T-helper 17 cell (primary cell): ENCODE measurements around the gene SPRYD3. TPM values are rescaled to one million over a fixed set of nuclear protein-coding genes. Genes with fewer than 3 reads are reported as not detected.

Source experiments
- ATAC-seq: fragments of 150-1000 bp; cut with Tn5 transposase; 2 replicates; pipeline ENCODE4 v1.10.0; 2021; ENCODE audit warnings: mild to moderate bottlenecking, moderate library complexity
- DNase-seq, 3 donors: peaks; one replicate each; pipeline versions ENCODE4 v3.0.0 to v3.0.0-alpha.2; 2020 to 2021
- H3K9me3 ChIP-seq: one replicate; pipeline ENCODE4 v1.7.0; 2013; ENCODE audit warnings: low read length, mild to moderate bottlenecking; ENCODE audit not compliant: control insufficient read depth, poor library complexity, severe bottlenecking
- H3K27ac Mint-ChIP-seq: one replicate; pipeline ENCODE4 v1.8.0; 2022; ENCODE audit warnings: mild to moderate bottlenecking, moderate library complexity, mixed read lengths
- H3K27me3 Mint-ChIP-seq: one replicate; pipeline ENCODE4 v1.8.0; 2022; ENCODE audit warnings: mixed read lengths
- H3K36me3 Mint-ChIP-seq: one replicate; pipeline ENCODE4 v1.8.0; 2022; ENCODE audit warnings: low read depth, mixed read lengths
- H3K4me1 Mint-ChIP-seq: one replicate; pipeline ENCODE4 v1.8.0; 2022; ENCODE audit warnings: mild to moderate bottlenecking, mixed read lengths
- H3K4me3 Mint-ChIP-seq: one replicate; pipeline ENCODE4 v1.8.0; 2022; ENCODE audit warnings: mild to moderate bottlenecking, moderate library complexity, mixed read lengths
- total RNA-seq, 4 donors: library from RNA in 2 of 4; stranded (reverse) in 2 of 4; gene quantifications; one replicate each; pipeline ENCODE4 v1.2.3 and lab custom pipeline; 2022 to 2026

Gene SPRYD3, protein sequence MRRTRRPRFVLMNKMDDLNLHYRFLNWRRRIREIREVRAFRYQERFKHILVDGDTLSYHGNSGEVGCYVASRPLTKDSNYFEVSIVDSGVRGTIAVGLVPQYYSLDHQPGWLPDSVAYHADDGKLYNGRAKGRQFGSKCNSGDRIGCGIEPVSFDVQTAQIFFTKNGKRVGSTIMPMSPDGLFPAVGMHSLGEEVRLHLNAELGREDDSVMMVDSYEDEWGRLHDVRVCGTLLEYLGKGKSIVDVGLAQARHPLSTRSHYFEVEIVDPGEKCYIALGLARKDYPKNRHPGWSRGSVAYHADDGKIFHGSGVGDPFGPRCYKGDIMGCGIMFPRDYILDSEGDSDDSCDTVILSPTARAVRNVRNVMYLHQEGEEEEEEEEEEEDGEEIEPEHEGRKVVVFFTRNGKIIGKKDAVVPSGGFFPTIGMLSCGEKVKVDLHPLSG
- total RNA-seq: 10 to 100 TPM; 23.1 to 29.6 TPM
- 30.4 to 54.6 reads per million in 2 donors for total RNA-seq (lab: John Stamatoyannopoulos, UW)

DNA sequence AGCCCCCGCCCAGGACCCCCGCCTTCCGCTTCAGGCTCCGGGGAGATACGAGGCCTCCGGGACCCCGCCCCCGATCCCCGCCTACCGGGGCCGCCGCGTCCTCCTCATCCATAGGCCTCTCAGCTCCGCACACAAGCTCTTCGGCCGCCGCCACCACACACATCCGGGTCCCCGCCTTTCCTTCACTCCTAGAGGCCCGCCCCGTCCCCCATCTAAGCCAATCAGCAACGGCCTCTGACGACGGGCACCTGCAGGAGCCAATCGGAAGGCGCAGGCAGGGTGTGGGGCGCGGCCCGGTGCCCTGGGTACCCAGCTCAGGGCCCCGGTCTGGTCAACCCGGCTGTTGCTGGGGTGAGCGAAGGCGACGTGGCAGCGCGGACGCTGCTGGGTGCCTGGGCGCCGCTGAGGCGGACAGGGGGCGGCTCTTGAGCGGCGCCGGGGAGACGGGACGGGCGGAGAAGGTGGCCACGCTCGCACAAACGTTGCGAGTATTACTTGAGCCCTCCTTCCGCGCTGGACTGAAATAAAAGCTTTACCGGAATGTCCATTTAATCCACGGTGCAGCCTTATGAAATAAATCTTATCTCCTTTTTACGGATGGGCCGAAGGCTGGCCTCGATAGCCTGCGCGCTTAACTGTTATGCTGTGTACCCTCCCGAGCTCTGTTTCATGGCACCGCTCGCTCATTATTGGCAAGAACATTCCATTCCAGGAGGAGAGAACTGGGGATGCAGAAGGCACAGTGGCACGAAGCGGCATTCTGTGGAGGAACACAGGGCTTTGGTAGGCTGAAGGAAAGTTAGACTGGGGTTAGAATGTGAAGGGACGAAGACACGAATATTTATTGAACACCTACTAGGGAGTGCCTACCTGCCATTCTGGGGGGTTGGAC lies at the start of gene SPRYD3:
Gene SPRYD3, minus strand, starts transcription at position 165 of the 892 bp plus-strand sequence. Its CDS starts 57 bp downstream, at position 108.
- peaks cover 30% of the 10 kb centered on the region for H3K4me1 Mint-ChIP-seq

DNA sequence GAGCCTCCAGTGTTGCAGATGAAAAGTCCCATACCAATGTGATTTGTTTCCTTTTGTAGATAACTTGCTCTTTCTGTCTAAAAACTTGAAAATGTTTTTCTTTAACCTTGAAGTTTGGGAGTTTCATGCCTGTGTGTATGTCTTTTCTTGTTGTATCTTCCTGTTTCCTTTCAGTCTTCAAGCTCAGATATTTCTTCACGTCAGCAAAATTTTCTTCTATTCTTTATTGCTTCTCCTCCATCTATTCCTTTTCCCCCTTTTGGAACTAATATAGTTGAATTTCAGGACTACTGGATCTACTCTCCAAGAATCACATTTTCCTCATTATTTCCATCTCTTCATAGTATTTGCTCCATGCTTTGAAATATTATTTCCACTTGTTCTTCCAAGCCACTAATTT lies 48.0 kb upstream of the SPRYD3 start:
- H3K36me3 Mint-ChIP-seq: peaks cover 6% of the 10 kb centered on the region
- H3K4me1 Mint-ChIP-seq: peaks cover 13% of the 10 kb centered on the region
- ATAC-seq (no peak), DNase-seq (no peak)
- no peaks in the 10 kb centered on the region for H3K9me3 ChIP-seq
- peaks cover 17% of the 10 kb centered on the region for H3K27me3 Mint-ChIP-seq
- no peak overlapping the region for H3K4me3 Mint-ChIP-seq
- H3K27ac Mint-ChIP-seq: no peak overlapping the region

More for the DNA sequence above, at the start of gene SPRYD3:
- peak within 1 kb of the TSS; percentile 98 for H3K4me3 Mint-ChIP-seq
- DNase-seq (peak; percentile 94 to 97 (median 96)), ATAC-seq (peak; percentile 97)
- H3K27me3 Mint-ChIP-seq: no peaks in the 10 kb centered on the region
- H3K36me3 Mint-ChIP-seq: peaks cover 10% of the 10 kb centered on the region
- H3K27ac Mint-ChIP-seq: peak within 1 kb of the TSS; percentile 88
- no peaks in the 10 kb centered on the region for H3K9me3 ChIP-seq

DNA sequence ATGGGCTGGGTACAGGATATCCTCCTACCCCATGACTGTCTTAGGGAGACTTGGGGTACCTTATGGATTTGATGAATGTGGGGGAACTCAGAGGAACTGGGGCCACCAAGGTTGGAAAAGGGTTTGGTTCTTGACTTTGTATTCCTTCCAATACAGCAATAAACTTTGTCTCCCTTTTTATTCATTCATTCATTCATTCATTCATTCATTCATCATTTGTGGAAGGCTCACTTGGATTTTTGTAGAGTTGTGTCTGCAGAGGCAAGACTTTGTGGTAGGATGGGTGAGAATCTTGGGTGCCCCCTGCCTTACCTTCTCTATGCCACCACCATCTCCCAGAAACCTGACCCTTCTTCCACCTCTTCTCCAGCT lies 45.1 kb upstream of the SPRYD3 start:
- no peak for ATAC-seq
- Mint-ChIP-seq H3K27ac (no peak overlapping the region), H3K36me3 (peaks cover 4% of the 10 kb centered on the region)

DNA sequence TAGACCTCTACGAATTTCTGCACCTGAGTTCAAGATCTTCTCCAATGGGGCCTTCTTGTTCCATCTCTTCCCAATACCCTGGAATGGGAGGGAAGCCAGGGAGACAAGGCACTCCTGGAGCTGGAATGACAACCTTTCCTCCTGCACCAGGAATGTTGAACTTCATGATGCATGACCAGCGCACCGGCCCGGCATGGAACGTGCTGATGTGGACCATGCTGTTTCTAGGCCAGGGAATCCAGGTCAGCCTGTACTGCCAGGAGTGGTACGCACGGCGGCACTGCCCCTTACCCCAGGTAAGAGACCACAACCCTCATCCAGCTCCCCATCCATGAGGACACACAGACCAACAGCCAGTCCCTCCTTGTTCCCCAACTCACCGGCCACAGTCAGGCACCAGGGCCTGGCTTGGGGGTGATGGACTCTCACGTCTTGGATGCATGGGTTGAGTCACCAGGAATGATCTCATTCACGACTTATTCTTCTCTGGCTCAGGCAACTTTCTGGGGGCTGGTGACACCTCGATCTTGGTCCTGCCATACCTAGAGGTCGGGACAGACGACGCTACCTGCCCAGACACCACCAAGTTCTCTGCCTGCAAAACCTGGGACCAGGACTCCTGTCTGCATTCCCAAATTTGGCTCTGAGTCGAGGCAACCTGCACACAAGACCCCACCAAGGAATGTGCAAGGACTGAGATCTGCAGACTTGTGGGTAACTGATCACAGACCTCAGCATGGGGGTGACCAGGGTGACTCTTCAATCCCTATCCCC lies 44.6 kb upstream of the SPRYD3 start:
- H3K4me3 Mint-ChIP-seq: no peak overlapping the region
- ATAC-seq: no peak
- no peak overlapping the region for H3K27ac Mint-ChIP-seq
- H3K36me3 Mint-ChIP-seq: no peaks in the 10 kb centered on the region
- no peaks in the 10 kb centered on the region for H3K9me3 ChIP-seq
- no peak for DNase-seq
- H3K4me1 Mint-ChIP-seq: peaks cover 12% of the 10 kb centered on the region
- peaks cover 3% of the 10 kb centered on the region for H3K27me3 Mint-ChIP-seq

More for the DNA sequence above, 45.1 kb upstream of the SPRYD3 start:
- Mint-ChIP-seq H3K4me3 (no peak overlapping the region), H3K27me3 (peaks cover 8% of the 10 kb centered on the region), H3K4me1 (peaks cover 15% of the 10 kb centered on the region)
- no peaks in the 10 kb centered on the region for H3K9me3 ChIP-seq
- no peak for DNase-seq

DNA sequence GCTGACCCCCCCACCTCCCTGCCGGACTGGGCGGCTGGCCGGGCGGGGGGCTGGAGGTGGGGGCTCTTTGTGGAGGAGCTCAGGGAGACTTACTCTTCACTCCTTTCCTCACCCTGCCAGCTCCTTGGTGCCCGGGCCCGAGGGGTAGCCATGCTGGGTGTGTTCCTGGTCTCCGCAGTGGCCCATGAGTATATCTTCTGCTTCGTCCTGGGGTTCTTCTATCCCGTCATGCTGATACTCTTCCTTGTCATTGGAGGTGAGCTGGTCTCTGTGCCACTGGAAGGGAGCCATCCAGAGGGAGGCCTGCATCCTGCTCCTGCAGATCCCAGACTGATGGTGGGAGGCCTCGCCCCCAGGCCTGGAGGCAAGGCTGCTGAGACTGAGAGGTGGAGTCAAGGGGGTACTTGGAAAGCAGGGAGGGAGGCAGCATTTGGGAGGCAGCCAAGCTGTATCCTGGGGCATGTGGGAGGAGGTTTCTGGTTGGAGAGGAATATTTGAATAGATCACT lies 43.8 kb upstream of the SPRYD3 start:
- Mint-ChIP-seq H3K4me1 (peaks cover 12% of the 10 kb centered on the region), H3K27ac (no peak overlapping the region), H3K4me3 (no peak overlapping the region), H3K27me3 (no peaks in the 10 kb centered on the region), H3K36me3 (no peaks in the 10 kb centered on the region)
- H3K9me3 ChIP-seq: no peaks in the 10 kb centered on the region
- DNase-seq: no peak
- ATAC-seq: no peak

DNA sequence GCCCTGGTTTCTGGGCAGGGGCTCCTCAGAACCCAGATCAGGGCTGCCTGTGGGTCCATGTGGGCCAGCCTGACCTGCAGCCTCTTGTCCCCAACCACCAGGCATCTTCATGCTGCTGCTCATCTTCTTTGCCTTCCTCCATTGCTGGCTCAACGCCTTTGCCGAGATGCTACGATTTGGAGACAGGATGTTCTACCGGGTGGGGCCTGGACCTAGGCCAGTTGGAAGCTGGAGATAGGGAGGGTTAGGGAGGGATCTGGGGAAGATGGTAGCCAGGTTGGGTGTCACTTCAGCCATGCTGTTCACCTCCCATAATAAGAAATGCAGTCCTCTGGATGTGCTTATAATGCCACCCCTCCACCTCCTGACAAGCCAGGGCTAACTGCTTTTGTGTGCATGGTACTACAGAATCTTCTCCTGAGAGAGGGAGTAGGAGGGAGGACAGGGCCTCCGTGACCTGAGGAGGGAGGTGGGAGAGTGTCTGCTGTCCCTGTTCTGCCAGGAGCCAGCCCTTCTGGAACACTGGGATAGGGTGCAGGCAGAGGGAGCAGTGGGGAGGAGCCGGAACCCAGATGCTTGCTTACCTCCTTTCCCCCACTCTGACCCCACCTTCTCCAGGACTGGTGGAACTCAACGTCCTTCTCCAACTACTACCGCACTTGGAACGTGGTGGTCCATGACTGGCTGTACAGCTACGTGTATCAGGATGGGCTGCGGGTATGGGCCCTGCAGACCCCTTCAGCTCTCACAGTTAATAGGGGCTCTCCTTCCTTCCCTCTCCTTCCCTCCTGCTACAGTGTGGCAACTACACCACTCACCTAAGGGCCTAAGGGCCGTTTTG lies 41.7 kb upstream of the SPRYD3 start:
- peaks cover 8% of the 10 kb centered on the region for H3K4me1 Mint-ChIP-seq
- H3K4me3 Mint-ChIP-seq: no peak overlapping the region
- H3K27me3 Mint-ChIP-seq: no peaks in the 10 kb centered on the region
- no peak overlapping the region for H3K27ac Mint-ChIP-seq
- ATAC-seq (no peak), DNase-seq (no peak)
- no peaks in the 10 kb centered on the region for H3K9me3 ChIP-seq
- H3K36me3 Mint-ChIP-seq: no peaks in the 10 kb centered on the region

DNA sequence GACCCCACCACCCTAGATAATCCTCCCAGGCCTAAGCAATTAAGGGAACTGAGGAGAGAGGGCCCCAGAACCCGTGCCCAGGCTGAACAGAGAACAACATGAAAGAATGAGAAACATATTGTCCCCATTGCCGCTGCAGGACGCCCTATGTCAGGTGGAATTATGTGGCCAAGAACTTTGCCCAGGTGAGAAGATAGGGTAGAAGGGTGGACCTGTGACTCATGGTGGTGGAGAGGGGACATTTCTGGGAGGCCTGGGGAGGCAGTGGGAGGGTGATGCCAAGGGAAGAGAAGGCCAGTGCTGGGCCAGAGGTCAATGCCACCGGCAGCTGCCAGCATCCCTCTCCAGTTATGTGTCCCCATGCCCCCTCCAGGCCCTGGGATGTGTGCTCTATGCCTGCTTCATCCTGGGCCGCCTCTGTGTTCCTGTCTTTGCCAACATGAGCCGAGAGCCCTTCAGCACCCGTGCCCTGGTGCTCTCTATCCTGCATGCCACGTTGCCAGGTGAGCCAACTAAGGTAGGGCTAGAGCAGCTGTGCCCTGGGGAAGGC lies 39.6 kb upstream of the SPRYD3 start:
- Mint-ChIP-seq H3K4me3 (no peak overlapping the region), H3K27me3 (no peaks in the 10 kb centered on the region), H3K36me3 (no peaks in the 10 kb centered on the region), H3K27ac (no peak overlapping the region), H3K4me1 (peaks cover 6% of the 10 kb centered on the region)
- no peak for ATAC-seq
- DNase-seq: no peak
- H3K9me3 ChIP-seq: no peaks in the 10 kb centered on the region

DNA sequence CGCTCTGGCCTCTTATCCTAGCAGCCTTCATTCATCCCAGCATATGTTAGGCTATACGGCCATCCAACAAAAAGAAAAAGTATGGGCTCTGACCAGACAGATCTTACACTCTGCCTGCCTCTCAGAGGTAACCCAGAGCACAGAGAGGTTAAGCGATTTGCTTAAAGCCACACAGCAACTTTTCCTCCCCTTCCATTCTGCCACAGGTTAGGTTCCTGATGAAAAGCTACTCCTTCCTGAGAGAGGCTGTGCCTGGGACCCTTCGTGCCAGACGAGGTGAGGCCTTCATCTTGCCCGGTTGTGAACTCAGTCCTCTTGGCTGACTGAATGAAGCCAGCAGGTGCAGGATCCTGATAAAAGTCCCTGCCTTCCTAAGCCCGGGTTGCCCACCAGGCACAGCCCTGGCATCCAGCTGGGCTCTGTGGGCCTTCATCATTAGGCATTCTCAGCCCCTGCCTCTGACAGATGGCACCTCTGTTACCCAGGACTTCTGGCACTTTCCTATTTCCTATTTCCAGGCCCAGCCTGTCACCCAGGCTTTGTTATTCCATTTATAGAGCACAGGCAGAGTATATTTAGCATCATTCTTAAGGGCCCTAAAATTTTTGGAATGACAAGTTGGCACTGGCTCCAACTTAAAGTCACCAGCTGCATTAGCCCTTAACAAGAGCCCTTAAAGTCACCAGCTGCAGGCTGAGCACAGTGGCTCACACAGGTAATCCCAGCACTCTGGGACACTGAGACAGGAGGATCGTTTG lies 36.9 kb upstream of the SPRYD3 start:
- ATAC-seq (no peak), DNase-seq (no peak)
- no peak overlapping the region for H3K4me3 Mint-ChIP-seq
- peaks cover 3% of the 10 kb centered on the region for H3K4me1 Mint-ChIP-seq
- H3K27me3 Mint-ChIP-seq: no peaks in the 10 kb centered on the region
- H3K27ac Mint-ChIP-seq: no peak overlapping the region
- H3K36me3 Mint-ChIP-seq: no peaks in the 10 kb centered on the region
- H3K9me3 ChIP-seq: no peaks in the 10 kb centered on the region

DNA sequence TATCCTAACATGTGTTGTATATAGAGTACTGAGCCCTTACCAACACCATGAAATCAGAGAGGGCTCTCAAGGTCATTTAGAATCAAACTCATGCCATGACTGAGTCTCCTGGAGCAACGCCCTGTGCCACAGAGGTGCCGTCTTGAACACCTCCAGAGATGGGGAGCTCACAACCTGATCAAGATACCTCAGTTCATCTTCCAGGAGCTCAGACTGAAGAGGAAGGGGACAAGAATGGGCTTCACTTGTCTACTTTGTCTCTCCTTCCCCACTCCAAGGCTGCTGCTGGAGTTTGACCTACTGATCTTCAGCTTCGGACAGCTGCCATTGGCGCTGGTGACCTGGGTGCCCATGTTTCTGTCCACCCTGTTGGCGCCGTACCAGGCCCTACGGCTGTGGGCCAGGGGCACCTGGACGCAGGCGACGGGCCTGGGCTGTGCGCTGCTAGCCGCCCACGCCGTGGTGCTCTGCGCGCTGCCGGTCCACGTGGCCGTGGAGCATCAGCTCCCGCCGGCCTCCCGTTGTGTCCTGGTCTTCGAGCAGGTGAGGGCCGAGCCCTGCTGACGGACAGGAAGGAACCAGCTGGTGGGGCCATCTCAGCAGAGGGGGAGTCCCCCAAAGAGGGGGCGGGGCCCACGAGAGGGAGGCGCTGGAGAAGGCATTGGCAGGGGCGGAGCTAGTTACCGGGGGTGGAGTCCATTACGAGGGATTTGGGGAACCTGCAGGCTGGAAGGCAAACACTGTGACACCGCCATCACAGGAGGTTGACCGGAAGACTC lies 36.1 kb upstream of the SPRYD3 start:
- Mint-ChIP-seq H3K36me3 (no peaks in the 10 kb centered on the region), H3K4me3 (no peak overlapping the region), H3K27ac (no peak overlapping the region), H3K27me3 (no peaks in the 10 kb centered on the region), H3K4me1 (no peaks in the 10 kb centered on the region)
- DNase-seq (no peak), ATAC-seq (no peak)
- H3K9me3 ChIP-seq: no peaks in the 10 kb centered on the region

DNA sequence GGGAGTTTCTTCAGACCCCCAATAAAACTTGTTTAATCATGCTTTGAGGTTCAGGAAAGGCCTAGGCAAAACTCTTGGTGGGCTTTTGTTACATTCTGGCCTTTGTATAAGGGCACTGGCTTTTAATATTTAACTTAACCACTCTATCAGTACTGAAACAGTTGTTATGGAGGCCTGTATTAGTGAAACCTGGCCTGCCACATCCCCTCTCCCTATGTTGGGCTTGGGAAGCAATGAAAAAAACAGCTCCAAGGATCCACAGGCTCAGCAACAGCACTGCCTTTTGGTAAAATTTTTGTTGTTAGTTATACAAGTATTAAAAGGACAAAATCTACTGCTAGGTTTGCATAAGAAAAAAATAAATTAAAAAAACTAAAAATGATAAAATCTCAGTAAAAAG lies 34.8 kb upstream of the SPRYD3 start:
- Mint-ChIP-seq H3K27ac (no peak overlapping the region), H3K27me3 (no peaks in the 10 kb centered on the region), H3K4me3 (no peak overlapping the region), H3K4me1 (no peaks in the 10 kb centered on the region), H3K36me3 (no peaks in the 10 kb centered on the region)
- DNase-seq: no peak
- no peaks in the 10 kb centered on the region for H3K9me3 ChIP-seq
- no peak for ATAC-seq
